ENCODE results near the gene STIP1. TPM values are rescaled to one million over a fixed set of nuclear protein-coding genes. Genes with fewer than 3 reads are reported as not detected.

The STIP1 gene
- total RNA-seq, 2 donors from 2014 or later = 230 to 257 TPM

DNA sequence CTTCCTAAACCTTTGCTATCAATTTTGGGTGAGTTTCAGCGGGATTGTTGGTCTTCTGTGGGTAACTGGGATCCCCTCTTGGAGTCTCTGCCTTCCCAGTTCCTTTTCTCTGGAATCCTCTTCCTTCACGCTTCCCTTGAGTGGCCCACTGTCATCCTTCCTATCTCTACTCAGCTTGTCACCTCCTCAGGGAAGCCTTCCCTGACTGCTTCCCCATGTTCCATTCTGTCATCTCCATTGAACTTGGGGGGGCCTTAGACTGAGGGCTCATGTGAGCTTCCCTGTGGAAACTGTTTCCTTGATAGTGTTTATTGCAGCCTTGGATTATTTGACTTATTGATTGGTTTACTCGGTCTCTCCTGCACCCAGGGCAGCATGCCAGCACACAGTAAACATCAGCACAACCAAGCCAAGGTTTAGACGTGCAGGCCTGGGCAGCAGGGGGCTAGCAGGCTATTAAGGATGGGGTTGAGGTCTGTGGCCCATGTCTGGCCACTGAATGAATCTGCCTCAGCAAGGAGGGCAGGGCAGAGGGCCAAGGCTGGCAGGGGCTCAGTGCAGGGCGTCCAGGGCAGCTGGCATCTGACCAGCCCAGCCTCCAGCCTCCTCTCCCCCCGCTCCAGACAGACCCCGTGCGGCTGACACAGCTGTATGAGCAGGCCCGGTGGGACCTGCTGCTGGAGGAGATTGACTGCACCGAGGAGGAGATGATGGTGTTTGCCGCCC is 32.8 kb downstream of the STIP1 start:
- H3K9ac ChIP-seq (ENCODE audit: extremely low read depth, low read length, poor library complexity, severe bottlenecking) = no peak overlapping the region
- H3K4me1 ChIP-seq (ENCODE audit: control insufficient read depth, insufficient read depth, low read length) = no peaks in the 10 kb centered on the region
- 93 to 100% methylated on average over 1 to 11 of the region's 11 CpGs for WGBS, 2 experiments (ENCODE audit: insufficient coverage in 1 of 2, insufficient read length in 1 of 2)
- no peaks in the 10 kb centered on the region for H3K9me3 ChIP-seq (ENCODE audit: control insufficient read depth, low read length)
- peaks cover 12% of the 10 kb centered on the region for H3K36me3 ChIP-seq (ENCODE audit: control insufficient read depth, insufficient read depth, low read length)
- H3K27ac ChIP-seq (ENCODE audit: low read depth, low read length) = no peak overlapping the region
- H3K27me3 ChIP-seq (ENCODE audit: control insufficient read depth, insufficient read depth, low read length, poor library complexity, severe bottlenecking) = no peaks in the 10 kb centered on the region
- no peaks in the 10 kb centered on the region for H3K4me1 Mint-ChIP-seq
- TF ChIP-seq, protein P1, sequence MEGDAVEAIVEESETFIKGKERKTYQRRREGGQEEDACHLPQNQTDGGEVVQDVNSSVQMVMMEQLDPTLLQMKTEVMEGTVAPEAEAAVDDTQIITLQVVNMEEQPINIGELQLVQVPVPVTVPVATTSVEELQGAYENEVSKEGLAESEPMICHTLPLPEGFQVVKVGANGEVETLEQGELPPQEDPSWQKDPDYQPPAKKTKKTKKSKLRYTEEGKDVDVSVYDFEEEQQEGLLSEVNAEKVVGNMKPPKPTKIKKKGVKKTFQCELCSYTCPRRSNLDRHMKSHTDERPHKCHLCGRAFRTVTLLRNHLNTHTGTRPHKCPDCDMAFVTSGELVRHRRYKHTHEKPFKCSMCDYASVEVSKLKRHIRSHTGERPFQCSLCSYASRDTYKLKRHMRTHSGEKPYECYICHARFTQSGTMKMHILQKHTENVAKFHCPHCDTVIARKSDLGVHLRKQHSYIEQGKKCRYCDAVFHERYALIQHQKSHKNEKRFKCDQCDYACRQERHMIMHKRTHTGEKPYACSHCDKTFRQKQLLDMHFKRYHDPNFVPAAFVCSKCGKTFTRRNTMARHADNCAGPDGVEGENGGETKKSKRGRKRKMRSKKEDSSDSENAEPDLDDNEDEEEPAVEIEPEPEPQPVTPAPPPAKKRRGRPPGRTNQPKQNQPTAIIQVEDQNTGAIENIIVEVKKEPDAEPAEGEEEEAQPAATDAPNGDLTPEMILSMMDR (conservative IDR thresholded peaks at IDR 0.05) = no peak
- no peaks in the 10 kb centered on the region for H3K9me3 Mint-ChIP-seq
- no peak for DNase-seq
- H3K36me3 Mint-ChIP-seq (ENCODE audit: low read depth) = peaks cover 24% of the 10 kb centered on the region
- H3K27me3 Mint-ChIP-seq (ENCODE audit: insufficient read depth) = no peaks in the 10 kb centered on the region
- H3K4me3 Mint-ChIP-seq = no peak overlapping the region
- H3K4me3 ChIP-seq (ENCODE audit: low read length) = no peak overlapping the region
- no peak overlapping the region for H3K27ac Mint-ChIP-seq

DNA sequence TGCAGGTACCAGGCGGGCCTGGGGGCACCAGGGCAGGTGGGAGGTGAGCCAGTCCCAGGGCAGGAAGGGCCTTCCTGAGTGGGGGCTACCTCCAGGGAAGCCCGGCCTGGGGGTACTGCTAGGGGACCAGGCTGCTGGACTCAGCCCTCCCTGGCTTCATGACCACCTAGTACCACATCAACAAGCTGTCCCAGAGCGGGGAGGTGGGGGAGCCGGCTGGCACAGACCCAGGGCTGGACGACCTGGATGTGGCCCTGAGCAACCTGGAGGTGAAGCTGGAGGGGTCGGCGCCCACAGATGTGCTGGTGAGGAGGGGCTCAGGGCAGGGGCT is 33.3 kb downstream of the STIP1 start:
- 88 to 89% methylated on average over 3 to 7 of the region's 7 CpGs for WGBS, 2 experiments (ENCODE audit: insufficient coverage in 1 of 2, insufficient read length in 1 of 2)
- H3K9ac ChIP-seq (ENCODE audit: extremely low read depth, low read length, poor library complexity, severe bottlenecking) = no peak overlapping the region
- TF ChIP-seq, protein P1 (conservative IDR thresholded peaks at IDR 0.05) = no peak

DNA sequence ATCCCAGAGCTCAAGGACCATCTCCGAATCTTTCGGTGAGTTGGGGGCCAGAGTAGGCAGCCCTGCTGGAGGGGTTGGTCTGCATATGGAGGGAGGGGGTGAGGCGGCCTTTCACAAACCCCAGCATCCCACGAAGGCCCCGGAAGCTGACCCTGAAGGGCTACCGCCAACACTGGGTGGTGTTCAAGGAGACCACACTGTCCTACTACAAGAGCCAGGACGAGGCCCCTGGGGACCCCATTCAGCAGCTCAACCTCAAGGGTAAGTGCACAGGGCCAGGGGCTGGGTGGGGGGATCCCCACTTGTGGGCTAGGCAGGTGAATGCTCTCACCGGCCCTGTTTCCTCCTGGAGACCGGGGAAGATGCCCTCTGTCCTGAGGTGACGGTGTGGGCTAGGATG is 33.8 kb downstream of the STIP1 start:
- Mint-ChIP-seq H3K4me1 (no peaks in the 10 kb centered on the region), H3K36me3 (ENCODE audit: low read depth) (peaks cover 18% of the 10 kb centered on the region), H3K9me3 (no peaks in the 10 kb centered on the region), H3K4me3 (no peak overlapping the region), H3K27me3 (ENCODE audit: insufficient read depth) (no peaks in the 10 kb centered on the region), H3K27ac (no peak overlapping the region)
- Histone ChIP-seq H3K27me3 (ENCODE audit: control insufficient read depth, insufficient read depth, low read length, poor library complexity, severe bottlenecking) (no peaks in the 10 kb centered on the region), H3K27ac (ENCODE audit: low read depth, low read length) (no peak overlapping the region), H3K36me3 (ENCODE audit: control insufficient read depth, insufficient read depth, low read length) (peaks cover 10% of the 10 kb centered on the region), H3K4me1 (ENCODE audit: control insufficient read depth, insufficient read depth, low read length) (no peaks in the 10 kb centered on the region), H3K4me3 (ENCODE audit: low read length) (no peak overlapping the region), H3K9me3 (ENCODE audit: control insufficient read depth, low read length) (no peaks in the 10 kb centered on the region), H3K9ac (ENCODE audit: extremely low read depth, low read length, poor library complexity, severe bottlenecking) (no peak overlapping the region)
- 96 to 100% methylated on average over 7 to 10 of the region's 10 CpGs for WGBS, 2 experiments (ENCODE audit: insufficient coverage in 1 of 2, insufficient read length in 1 of 2)
- no peak for DNase-seq
- TF ChIP-seq, protein P1 (conservative IDR thresholded peaks at IDR 0.05) = no peak

More for the DNA sequence above, 33.3 kb downstream of the STIP1 start:
- peaks cover 21% of the 10 kb centered on the region for H3K36me3 Mint-ChIP-seq (ENCODE audit: low read depth)
- Histone ChIP-seq H3K27me3 (ENCODE audit: control insufficient read depth, insufficient read depth, low read length, poor library complexity, severe bottlenecking) (no peaks in the 10 kb centered on the region), H3K9me3 (ENCODE audit: control insufficient read depth, low read length) (no peaks in the 10 kb centered on the region), H3K27ac (ENCODE audit: low read depth, low read length) (no peak overlapping the region), H3K36me3 (ENCODE audit: control insufficient read depth, insufficient read depth, low read length) (peaks cover 12% of the 10 kb centered on the region), H3K4me3 (ENCODE audit: low read length) (no peak overlapping the region), H3K4me1 (ENCODE audit: control insufficient read depth, insufficient read depth, low read length) (no peaks in the 10 kb centered on the region)
- DNase-seq = no peak
- H3K27ac Mint-ChIP-seq = no peak overlapping the region
- H3K9me3 Mint-ChIP-seq = no peaks in the 10 kb centered on the region
- no peaks in the 10 kb centered on the region for H3K4me1 Mint-ChIP-seq
- no peak overlapping the region for H3K4me3 Mint-ChIP-seq
- no peaks in the 10 kb centered on the region for H3K27me3 Mint-ChIP-seq (ENCODE audit: insufficient read depth)

All from endodermal cell (in vitro differentiated cells).